DLD1 (cell line): Measurements from ENCODE around the gene OS9.
"Not testable (repeated sequence)": the region's sequence is repeated elsewhere in the genome, so short reads cannot be mapped to it uniquely, and the experiment has no call there.

Experiments used
- in situ Hi-C: cut with HindIII; loops from 2 replicates; pipeline ENCODE4 v1.10.0; 2017; ENCODE audit warnings: low sequenced_read_pairs

Gene OS9

DNA sequence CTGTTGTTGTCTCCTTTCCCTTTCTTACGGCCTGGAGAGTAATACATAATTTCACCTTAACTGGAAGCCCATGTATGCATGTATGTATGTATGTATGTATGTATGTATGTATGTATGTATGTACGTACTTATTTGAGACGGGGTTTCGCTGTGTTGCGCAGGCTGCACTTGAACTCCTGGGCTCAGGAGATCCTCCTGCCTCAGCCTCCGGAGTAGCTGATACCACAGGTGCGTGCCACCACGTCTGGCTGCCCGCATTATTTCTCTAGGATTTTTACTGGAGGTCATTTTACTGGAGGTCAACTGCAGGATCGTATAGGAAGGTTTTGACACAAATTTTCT lies 644 bp upstream of the OS9 start:
- in situ Hi-C loops = no loop called here

DNA sequence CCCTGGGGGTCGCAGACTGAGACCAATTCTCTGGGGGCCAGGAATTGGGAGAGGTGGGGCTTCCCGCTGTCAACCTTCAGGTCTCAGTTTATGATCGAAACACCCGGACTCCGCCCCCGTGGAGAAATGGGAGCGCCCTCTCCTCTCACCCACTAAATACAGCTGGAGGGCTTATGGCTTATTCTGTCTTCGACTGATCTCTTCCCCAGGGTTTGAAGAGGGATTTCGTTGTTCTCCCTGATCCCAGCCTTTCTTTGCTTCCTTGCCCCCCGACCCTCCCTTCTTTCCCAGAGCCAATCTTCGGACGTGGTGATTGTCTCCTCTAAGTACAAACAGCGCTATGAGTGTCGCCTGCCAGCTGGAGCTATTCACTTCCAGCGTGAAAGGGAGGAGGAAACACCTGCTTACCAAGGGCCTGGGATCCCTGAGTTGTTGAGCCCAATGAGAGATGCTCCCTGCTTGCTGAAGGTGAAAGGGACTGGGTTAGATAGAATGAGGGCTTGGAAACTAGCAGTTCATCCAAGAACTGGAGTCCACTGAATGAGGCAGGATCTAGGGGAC lies 607 bp downstream of the OS9 start:
- in situ Hi-C loops = no loop called here

DNA sequence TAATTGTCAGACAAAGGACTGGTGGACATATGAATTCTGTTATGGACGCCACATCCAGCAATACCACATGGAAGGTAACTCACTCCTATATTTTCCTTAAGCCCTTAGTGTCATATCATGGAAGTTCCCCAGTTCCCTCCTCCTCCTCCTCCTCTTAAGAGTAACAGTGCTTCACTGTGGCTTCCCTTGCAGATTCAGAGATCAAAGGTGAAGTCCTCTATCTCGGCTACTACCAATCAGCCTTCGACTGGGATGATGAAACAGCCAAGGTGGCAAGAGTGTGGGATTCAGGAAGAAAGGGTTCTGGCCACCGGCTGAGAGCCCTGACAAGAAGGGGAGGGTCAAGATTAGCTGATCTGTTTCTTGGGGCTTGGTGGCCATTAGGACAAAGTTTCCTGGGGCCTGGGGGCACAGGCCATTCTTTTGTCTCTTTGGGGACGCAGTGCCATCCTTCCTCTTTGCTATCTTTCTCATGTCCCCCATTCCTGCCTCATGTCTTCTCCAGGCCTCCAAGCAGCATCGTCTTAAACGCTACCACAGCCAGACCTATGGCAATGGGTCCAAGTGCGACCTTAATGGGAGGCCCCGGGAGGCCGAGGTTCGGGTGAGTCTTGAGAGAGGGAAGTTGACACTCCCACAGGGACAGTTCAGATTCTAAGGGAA lies 2.0 kb downstream of the OS9 start:
- in situ Hi-C loops = no loop called here

DNA sequence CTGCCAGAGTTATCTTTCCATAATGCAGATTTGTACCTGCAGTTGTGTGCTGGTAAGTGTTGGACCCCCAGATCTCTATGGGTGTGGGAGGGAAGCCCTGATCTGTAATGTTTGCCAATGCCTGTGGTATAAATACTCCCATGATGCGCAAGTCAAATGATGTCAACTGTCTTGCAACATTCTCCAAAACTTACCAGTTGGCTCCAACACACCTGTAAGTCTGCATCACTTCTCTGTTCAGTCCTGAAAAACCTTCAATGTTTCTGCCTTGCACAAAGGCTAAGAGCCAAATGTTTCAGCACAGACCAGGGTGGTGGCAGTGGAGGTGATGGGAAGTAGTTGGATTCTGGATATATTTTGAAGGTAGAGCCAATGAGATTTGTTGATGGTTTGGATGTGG lies 3.1 kb downstream of the OS9 start:
- in situ Hi-C loops = no loop called here

DNA sequence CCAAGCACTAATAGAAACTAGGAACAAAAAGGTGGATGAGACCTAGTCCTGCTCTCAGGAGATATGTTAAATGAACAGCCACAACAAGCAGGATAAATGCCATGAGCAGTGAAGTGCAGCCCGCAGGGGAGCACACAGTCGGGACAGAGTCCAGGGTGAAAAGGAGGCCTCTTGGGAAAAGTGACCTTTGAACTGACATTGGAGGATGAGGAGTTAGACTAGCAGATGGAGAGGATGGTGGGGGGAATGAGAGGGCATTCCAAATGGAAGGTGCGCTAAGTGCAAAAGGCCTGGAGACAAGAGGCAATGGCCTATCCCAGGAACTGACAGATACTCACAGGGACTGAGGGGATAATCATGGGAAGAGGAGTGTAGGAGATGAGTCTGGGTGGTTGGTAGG lies 4.5 kb downstream of the OS9 start:
- in situ Hi-C loops = no loop called here

DNA sequence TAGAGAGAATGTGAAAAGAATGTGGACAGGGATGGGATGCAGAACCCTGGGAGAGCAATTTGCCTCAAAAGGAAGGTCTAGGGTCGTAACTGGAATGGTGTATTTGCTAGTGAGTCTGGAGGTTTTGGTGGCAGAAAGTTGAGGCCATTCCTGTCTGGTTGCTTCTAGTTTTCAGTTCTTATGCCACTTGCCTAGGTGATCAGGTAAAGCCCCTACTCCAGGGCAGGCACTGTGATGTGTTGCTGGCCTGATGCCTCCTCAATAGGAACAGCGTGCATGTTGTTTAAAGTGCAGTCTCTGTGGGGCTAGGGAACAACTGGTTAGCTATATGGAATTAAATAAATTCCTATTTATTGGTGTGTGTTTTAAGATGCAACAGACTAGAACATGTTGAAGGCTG lies 6.4 kb downstream of the OS9 start:
- in situ Hi-C loops = no loop called here

DNA sequence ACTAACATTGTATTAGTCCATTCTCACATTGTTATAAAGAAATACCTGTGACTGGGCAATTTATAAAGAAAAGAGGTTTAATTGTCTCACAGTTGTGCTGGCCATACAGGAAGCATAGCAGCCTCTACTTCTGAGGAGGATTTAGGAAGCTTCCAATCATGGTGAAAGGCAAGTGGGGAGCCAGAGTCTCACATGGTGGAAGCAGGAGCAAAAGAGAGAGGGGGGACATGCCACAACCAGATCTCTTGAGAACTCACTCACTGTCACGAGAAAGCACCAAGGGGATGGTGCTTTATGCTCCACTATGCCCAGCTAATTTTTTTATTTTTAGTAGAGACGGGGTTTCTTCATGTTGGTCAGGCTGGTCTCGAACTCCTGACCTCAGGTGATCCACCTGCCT lies 13.3 kb downstream of the OS9 start:
- in situ Hi-C loops = no loop called here

DNA sequence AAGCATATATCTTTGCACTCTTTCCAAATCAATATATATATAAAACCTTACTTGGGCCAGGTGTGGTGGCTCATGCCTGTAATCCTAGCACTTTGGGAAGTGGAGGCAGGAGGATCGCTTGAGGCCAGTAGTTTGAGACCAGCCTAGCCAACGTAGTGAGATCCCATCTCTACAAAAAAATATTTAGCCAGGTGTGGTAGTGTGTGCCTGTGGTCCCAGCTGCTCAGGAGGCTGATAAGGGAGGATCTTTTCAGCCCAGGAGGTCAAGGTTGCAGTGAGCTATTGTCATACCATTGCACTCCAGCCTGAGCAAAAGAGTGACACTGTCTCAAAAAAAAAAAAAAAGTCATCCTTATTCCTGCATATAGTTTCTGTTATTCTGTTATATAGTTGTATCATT lies 14.4 kb downstream of the OS9 start:
- in situ Hi-C loops = no loop called here

DNA sequence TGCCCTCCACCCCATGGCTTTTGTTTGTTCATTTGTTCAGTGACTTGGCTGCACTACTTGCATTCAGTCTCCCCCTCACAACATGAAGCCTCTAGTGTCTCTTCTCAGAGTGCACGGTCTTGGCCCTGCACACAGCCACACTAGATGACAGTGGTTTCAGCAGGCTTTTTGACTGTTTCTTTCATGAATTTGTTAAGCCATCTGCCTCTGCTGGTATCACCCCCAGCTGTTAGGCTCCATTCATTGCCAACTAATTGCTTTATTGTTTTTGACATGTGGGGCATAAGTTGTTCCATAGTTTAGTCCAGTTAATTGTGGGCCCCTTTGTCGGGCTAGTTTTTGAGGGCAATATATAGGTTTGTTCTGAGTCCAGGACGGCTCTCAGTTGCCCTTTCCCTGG lies 18.8 kb downstream of the OS9 start:
- in situ Hi-C loops = no loop called here

DNA sequence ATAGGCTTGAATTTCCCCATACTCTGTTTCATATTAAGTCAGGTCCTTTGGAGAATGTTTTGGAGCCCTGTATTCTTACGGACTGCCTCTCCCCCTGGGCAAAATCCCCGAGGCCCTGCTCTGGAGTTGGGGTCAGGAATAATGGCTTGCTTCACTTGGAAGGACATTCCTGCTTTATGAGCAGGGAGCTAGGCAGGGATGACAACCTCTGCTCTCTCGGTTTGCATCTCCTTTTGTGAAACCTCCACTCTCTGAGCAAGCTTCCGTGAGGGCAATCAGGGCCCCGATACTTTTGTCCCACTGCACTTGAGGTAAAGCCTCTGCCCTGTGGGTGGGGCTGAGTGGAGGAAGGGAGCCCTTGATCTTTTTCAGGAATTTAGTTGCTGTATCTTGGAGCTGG lies 19.3 kb downstream of the OS9 start:
- in situ Hi-C loops = no loop called here

DNA sequence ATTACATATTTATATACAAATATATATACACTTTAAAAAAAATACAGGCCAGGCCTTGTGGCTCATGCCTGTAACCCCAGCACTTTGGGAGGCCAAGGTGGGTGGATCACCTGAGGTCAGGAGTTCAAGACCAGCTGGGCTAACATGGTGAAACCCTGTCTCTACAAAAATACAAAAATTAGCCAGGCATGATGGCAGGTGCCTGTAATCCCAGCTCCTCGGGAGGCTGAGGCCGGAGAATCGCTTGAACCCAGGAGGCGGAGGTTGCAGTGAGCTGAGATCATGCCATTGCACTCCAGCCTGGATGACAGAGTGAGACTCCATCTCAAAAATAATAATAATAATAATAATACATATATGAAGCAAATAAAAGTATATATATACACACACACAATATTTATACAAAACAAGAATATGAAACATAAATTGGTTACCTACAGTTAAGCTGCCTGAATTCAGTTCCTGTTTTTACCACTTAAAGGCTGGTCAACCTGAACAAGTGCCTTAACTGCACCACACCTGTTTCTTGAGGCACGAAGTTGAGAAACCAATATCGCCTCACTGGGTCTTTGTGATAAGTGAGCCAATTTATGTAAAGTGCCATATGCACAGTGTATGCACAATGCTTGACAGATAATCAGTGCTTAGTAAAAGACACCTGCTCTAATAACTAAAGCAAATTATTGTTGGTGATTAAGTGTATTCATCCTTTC lies 21.3 kb downstream of the OS9 start:
- in situ Hi-C loops = not testable (repeated sequence)

DNA sequence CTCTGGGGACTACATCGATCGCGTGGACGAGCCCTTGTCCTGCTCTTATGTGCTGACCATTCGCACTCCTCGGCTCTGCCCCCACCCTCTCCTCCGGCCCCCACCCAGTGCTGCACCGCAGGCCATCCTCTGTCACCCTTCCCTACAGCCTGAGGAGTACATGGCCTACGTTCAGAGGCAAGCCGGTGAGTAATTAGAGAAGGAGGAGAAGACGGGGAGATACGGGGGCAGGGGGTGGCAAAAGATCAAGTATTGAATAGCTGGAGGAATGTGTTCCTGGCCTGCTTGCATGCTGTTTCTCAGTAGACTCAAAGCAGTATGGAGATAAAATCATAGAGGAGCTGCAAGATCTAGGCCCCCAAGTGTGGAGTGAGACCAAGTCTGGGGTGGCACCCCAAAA lies 21.9 kb downstream of the OS9 start:
- in situ Hi-C loops = no loop called here

DNA sequence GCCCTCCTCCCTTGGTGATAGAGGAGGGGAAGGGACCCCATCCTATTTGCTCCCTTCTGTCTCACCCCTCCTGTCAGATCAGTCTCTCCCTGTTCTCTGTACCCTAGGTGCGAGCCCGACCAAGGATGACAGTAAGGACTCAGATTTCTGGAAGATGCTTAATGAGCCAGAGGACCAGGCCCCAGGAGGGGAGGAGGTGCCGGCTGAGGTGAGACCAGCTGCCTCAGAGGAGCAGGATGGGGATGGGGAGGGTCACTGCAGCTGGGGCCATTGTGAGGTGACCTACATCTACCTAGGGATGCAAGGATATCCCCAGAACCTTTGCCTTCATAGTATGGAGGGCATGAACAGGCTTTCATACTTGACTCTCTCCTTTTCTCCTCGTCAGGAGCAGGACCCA lies 22.4 kb downstream of the OS9 start:
- in situ Hi-C loops = no loop called here

DNA sequence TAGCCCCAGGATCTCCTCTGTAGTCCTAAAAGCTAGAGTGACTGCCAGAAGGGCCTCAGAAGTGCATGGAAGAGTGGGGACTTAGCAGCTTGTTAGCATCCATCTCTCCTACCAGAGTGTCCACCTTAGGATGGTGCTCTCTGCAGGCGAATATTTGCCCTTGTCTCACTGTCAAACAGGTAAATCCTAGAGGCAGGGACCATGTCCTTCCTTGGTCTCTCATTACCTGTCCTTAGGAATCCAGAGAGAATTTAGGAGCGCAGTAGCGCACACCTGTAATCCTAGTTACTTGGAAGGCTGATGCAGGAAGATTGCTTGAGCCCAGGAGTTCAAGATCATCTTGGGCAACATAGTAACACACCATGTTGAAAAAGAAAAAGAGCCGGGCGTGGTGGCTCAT lies 23.2 kb downstream of the OS9 start:
- in situ Hi-C loops = no loop called here

DNA sequence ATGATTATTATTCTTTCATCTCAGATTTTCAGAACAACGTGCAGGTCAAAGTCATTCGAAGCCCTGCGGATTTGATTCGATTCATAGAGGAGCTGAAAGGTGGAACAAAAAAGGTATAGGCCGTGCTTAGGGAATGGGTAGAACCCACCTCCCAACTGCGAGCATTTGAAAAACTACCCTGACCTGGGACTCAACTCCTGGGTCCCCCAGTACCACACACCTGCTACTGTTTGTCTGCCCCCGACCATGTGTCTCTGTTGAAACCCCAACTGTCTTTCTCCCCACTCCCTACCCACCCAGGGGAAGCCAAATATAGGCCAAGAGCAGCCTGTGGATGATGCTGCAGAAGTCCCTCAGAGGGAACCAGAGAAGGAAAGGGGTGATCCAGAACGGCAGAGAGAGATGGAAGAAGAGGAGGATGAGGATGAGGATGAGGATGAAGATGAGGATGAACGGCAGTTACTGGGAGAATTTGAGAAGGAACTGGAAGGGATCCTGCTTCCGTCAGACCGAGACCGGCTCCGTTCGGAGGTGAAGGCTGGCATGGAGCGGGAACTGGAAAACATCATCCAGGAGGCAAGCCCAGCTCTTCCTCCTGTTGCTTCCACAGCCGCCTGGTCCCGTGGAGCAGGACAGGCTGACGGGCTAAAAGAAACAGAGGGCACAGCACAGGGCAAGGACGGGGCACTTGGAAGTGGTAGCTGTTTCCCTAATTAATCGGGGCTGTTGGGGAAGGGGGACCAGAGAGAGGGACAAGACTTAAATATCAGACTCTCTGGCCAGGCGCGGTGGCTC lies 24.1 kb downstream of the OS9 start:
- in situ Hi-C loops = no loop called here

DNA sequence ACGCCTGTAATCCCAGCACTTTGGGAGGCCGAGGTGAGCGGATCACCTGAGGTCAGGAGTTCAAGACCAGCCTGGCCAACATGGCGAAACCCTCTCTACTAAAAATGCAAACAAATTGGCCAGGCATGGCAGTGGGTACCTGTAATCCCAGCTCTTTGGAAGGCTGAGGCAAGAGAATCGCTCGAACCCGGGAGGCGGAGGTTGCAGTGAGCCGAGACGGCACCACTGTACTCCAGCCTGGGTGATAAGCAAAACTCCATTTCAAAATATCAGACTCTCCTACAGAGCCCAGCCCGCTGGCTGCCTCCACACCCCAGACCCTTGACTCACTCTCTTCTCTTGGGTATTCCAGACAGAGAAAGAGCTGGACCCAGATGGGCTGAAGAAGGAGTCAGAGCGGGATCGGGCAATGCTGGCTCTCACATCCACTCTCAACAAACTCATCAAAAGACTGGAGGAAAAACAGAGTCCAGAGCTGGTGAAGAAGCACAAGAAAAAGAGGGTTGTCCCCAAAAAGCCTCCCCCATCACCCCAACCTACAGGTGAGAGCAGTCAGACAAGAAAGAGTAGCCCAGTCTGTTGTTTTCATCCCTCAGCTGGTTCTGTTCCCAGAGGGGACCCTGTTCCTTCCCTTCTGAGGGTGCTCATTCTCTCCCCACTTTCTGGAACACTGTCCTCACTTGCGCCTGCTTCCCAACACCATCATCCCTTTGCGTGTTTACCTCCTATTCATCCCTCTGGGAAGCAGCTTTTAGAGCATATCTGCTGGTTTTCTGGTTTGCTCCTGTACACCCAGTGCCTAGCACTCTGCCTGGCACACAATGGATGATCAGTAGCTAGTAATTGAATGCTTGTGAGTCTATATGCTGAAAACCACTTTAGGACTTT lies 25.0 kb downstream of the OS9 start:
- in situ Hi-C loops = no loop called here

DNA sequence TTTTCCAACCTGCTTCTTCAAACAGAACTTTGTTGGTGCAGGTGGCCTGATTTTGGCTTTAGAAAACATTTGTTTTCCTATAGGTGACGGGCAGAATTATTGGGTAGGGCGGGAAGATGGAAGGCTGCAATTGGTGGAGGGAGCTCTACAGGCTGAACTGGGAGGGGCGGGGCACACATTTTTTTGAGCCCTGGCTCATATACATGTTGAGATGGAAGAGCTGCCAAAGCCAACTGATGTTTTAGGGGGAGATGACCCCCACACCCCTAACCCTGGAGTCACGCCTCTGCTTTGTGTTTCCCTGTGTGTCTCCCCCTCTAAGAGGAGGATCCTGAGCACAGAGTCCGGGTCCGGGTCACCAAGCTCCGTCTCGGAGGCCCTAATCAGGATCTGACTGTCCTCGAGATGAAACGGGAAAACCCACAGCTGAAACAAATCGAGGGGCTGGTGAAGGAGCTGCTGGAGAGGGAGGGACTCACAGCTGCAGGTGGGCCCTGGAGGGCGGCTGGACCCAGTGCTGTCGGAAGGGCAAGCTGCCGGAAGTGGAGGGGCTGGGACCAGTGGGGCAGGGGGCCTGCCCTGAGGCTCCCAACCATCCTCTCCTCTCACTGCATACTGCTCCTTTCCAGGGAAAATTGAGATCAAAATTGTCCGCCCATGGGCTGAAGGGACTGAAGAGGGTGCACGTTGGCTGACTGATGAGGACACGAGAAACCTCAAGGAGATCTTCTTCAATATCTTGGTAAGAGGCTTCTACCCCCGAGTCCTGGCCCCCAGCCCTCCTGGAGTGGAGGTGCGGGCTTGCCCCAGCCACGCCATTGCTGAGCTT lies 26.1 kb downstream of the OS9 start:
- in situ Hi-C loops = no loop called here

DNA sequence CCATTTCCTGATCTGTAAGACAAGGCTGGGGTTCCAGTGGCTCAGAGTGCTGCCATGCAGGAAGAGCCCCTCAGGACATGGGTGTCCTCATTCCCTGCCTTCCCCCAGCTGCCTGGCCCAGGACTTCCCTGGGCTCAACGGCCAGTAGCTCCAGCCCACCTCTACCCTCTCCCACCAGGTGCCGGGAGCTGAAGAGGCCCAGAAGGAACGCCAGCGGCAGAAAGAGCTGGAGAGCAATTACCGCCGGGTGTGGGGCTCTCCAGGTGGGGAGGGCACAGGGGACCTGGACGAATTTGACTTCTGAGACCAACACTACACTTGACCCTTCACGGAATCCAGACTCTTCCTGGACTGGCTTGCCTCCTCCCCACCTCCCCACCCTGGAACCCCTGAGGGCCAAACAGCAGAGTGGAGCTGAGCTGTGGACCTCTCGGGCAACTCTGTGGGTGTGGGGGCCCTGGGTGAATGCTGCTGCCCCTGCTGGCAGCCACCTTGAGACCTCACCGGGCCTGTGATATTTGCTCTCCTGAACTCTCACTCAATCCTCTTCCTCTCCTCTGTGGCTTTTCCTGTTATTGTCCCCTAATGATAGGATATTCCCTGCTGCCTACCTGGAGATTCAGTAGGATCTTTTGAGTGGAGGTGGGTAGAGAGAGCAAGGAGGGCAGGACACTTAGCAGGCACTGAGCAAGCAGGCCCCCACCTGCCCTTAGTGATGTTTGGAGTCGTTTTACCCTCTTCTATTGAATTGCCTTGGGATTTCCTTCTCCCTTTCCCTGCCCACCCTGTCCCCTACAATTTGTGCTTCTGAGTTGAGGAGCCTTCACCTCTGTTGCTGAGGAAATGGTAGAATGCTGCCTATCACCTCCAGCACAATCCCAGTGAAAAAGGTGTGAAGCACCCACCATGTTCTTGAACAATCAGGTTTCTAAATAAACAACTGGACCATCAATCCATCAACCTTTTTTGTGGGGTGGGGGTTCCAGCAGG lies 27.0 kb downstream of the OS9 start:
- in situ Hi-C loops = no loop called here
